ENCODE results near the gene MAEA.
"Not testable (repeated sequence)": the region's sequence is repeated elsewhere in the genome, so short reads cannot be mapped to it uniquely, and the experiment has no call there.

The MAEA gene

DNA sequence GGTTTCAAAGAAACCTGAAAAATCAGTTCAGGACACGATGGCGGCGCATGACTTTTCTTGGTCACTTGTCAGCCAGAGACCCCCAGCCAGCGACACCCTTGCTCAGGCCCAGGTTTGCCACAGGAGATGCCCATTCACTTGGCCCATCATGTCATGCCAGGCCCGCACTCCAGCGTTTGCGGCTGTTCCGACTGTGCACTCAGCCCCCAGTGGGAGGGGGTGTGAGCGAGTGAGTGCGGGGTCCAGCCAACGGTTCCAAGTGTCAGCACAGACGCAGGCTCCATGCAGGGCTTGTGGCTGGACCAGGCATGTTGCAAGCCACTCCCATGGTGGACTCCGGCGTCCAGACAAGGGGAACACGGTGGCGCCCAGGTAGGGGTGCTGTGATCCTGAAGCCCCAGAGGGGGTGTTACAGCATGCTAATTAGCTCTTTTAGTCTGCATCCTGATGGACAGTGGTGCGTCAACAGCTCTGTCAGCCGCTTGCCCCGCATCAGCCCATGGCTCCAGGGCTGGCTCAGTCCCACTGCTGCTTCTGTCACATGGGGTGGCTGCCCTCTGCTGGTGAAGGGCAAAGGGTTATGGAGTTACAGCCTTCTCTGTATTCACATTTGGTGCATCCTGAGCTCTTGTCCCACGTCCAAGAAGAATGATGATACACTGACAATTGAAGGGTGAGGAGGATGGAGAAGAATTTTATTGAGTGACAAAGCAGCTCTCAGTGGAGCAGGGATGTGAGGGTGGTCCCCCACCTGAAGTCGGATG, 3.7 kb upstream of the MAEA start:
- DNase-seq (ENCODE audit: low spot score): peak; percentile 29

GRCh38 chr4:1288786-1289185, 905 bp upstream of the MAEA start:
- TF ChIP-seq, protein P1, sequence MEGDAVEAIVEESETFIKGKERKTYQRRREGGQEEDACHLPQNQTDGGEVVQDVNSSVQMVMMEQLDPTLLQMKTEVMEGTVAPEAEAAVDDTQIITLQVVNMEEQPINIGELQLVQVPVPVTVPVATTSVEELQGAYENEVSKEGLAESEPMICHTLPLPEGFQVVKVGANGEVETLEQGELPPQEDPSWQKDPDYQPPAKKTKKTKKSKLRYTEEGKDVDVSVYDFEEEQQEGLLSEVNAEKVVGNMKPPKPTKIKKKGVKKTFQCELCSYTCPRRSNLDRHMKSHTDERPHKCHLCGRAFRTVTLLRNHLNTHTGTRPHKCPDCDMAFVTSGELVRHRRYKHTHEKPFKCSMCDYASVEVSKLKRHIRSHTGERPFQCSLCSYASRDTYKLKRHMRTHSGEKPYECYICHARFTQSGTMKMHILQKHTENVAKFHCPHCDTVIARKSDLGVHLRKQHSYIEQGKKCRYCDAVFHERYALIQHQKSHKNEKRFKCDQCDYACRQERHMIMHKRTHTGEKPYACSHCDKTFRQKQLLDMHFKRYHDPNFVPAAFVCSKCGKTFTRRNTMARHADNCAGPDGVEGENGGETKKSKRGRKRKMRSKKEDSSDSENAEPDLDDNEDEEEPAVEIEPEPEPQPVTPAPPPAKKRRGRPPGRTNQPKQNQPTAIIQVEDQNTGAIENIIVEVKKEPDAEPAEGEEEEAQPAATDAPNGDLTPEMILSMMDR (IDR thresholded peaks at IDR 0.05; ENCODE audit: extremely low read depth, missing control alignments): no peak
- no peak for DNase-seq (ENCODE audit: low spot score)

More for the DNA sequence above, 3.7 kb upstream of the MAEA start:
- TF ChIP-seq, protein P1 (IDR thresholded peaks at IDR 0.05; ENCODE audit: extremely low read depth, missing control alignments): peak; percentile 13

DNA sequence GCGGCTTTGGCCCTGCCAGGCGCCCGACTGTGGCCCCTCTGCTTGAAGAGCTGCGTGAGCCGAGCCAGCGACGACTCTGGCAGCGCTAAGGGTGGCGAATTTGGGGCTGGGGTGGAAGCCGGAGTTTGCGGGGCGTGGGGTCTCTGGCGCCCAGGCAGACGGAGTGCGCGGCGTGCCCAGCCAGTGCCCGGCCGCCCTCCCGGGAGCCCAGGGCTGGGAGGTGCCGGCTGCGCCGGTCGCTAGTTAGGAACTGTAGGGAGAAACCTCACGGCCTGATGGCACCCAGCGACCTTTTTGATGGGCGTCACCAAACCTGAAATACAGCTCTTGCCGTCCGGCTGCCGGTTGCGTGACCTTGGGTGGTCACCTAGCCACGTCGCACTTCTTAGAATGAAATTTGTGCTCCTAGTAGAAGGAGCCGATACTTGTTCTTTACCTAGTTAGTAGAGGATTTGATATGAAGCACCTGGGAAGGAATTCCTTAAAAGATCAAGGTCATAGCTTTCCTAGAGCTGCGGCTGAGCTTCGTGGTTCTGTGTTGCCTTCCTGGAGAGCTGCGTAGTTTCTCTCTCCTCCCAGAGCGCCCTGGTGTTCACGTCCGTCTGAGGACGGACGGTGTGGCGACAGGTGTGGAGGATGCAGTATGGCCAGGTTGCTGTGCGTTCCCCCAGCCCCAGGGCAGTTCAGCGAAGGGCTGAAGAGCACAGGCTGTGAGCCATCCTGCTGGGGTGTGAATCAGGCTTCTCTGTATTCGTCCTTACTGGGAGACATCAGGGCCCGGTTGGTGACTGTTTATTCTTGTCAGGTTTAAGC, 680 bp downstream of the MAEA start:
- DNase-seq (ENCODE audit: low spot score): peak; percentile 57
- TF ChIP-seq, protein P1 (IDR thresholded peaks at IDR 0.05; ENCODE audit: extremely low read depth, missing control alignments): no peak

GRCh38 chr4:1291091-1291490, 1.4 kb downstream of the MAEA start:
- DNase-seq (ENCODE audit: low spot score): peak; percentile 13
- TF ChIP-seq, protein P1 (IDR thresholded peaks at IDR 0.05; ENCODE audit: extremely low read depth, missing control alignments): no peak

DNA sequence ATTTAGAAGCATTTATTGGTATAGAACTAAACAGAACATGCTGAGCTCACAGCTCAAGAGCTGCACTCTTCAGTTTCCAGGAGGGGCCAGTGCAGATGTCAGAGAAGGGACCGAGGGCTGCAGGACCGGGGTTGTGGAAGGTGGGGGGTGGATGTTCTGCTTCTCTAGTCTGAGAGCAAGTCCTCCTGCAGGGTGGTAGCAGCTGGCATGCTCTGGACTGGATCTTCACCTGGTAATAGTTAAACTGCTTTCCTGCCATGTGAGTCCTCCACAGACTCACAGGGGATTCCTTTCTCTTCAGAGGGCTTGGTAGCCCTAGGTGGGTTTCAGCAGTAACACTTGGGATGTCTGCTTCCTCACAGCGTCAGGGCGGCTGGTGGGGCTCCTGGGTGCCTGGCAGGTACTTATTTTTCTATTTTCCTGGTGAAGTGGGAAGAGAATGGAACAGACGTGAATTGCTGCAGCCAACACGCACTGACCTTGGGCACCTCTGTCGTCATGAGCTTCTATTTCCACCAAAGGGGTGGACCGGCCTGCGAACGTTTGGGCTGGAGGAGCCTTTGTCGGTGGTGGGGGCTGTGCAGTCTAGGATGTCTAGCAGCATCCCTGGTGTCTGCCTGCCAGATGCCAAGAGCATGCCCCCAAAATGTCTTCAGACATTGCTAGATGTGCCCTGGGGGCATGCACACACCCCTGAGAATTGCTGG, 2.5 kb downstream of the MAEA start:
- DNase-seq (ENCODE audit: low spot score): no peak

DNA sequence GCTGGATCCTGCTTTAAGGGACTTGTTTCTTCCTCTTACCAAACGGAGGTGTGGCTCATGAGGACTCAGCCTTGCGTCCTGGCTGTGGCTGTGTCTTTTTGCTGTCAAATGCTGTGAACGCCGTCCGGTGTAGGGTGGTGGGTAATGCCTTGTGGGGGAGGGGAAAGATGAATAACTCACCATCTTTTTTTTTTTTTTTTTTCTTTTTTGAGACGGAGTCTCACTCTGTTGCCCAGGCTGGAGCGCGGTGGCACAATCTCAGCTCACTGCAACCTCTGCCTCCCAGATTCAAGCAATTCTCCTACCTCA, 3.0 kb downstream of the MAEA start:
- DNase-seq (ENCODE audit: low spot score): not testable (repeated sequence)

More for the DNA sequence above, 2.5 kb downstream of the MAEA start:
- TF ChIP-seq, protein P1 (IDR thresholded peaks at IDR 0.05; ENCODE audit: extremely low read depth, missing control alignments): no peak

DNA sequence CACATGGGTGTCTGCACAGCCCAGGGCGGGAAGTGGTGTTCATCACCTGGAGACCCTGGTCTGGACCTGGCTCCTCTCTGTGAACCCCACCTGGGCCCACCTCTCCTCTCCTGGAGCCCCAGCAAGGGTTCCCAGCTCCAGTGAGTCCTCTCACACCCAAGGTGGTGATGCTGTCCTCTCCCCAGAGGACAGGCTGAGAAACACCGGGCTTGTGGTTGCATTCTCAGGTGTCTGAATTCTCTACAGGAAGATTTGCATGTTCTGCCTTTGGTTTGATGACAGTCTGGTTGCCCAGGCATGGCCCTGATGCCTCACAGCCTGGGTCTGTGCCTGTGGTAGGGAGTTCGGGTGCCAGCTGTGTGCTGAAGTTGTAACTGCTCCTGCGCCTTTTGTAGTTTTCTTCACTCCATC, 3.8 kb downstream of the MAEA start:
- TF ChIP-seq, protein P1 (IDR thresholded peaks at IDR 0.05; ENCODE audit: extremely low read depth, missing control alignments): no peak
- DNase-seq (ENCODE audit: low spot score): peak; percentile 48

Data from GM20000 (cell line).